ENCODE results near the gene ELAVL1. TPM values are rescaled to one million over a fixed set of nuclear protein-coding genes. Genes with fewer than 3 reads are reported as not detected.

ELAVL1 gene
- 62.8 TPM for polyA plus RNA-seq (2012; ENCODE audit: missing spikeins)

- DNase-seq (ENCODE audit: insufficient read length) (peak; percentile 95), FAIRE-seq (peak; percentile 95)
- TF ChIP-seq POLR2A (IDR thresholded peaks at IDR 0.05; ENCODE audit: low read depth, low read length) (peak; percentile 88; the same call in 1 of the 2 replicates), TAF1 (IDR thresholded peaks at IDR 0.05; ENCODE audit: borderline replicate concordance, low read depth, low read length) (peak; percentile 76; the same call in 1 of the 2 replicates), POLR2AphosphoS5 (IDR thresholded peaks at IDR 0.05; ENCODE audit: low read depth, low read length) (peak; percentile 75)
Measured at GRCh38 chr19:8005534-8006256, at the start of gene ELAVL1. ELAVL1 (minus strand) TSS chr19:8005641; CDS start chr19:7991815, 13,826 bp downstream.

DNA sequence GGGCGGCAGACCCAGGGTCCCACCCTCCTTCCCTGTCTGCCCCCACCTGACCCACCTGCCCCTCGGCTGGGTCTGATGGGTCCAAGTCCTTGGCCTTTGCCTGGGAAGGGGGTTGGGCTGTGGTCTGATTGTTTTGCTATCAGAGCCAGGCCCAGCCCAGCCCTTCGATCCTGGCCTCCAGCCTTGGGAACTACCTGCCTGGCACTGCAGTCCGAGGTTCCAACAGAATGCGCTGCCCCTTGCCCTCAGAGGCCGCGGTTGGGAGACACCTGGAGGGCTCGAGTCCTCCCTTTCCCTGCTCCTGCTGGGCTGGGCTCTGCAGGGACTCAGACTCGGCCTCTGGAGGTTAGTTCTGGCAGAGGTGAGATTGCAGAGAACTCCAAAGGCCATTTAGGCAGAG lies 48.7 kb upstream of the ELAVL1 start:
- no peak for DNase-seq (ENCODE audit: insufficient read length)
- TF ChIP-seq TAF1 (IDR thresholded peaks at IDR 0.05; ENCODE audit: borderline replicate concordance, low read depth, low read length) (no peak), POLR2A (IDR thresholded peaks at IDR 0.05; ENCODE audit: low read depth, low read length) (no peak), POLR2AphosphoS5 (IDR thresholded peaks at IDR 0.05; ENCODE audit: low read depth, low read length) (no peak)
- no peak for FAIRE-seq

DNA sequence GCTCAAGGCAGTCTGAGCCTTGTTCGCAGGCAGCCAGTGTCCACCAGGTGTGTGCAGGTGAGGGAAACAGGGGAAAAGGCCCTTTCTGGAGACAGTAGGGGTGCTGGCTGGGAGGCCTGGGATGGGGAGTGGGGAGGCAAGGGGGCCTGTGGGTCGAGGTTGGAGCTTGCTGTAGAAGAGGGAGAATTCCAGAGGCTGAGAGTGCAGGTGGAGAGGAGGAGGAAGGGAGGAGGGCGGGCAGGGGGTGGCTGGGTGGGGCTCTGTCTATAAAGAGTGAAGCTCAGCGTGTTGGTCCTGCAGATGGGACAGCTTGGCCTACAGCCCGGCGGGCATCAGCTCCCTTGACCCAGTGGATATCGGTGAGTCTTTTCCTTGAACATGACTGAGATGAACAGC lies 47.0 kb upstream of the ELAVL1 start, which contains the start of gene CCL25:
CCL25 (plus strand) TSS at position 297 of the 396 bp plus-strand sequence. CDS start 290 bp downstream, outside the sequence.
- FAIRE-seq (no peak), DNase-seq (ENCODE audit: insufficient read length) (no peak)
- TF ChIP-seq POLR2A (IDR thresholded peaks at IDR 0.05; ENCODE audit: low read depth, low read length) (no peak), POLR2AphosphoS5 (IDR thresholded peaks at IDR 0.05; ENCODE audit: low read depth, low read length) (no peak), TAF1 (IDR thresholded peaks at IDR 0.05; ENCODE audit: borderline replicate concordance, low read depth, low read length) (no peak)

- TF ChIP-seq POLR2A (IDR thresholded peaks at IDR 0.05; ENCODE audit: low read depth, low read length) (peak; percentile 69; the same call in 1 of the 2 replicates), TAF1 (IDR thresholded peaks at IDR 0.05; ENCODE audit: borderline replicate concordance, low read depth, low read length) (no peak), POLR2AphosphoS5 (IDR thresholded peaks at IDR 0.05; ENCODE audit: low read depth, low read length) (0 out of 2 replicates have a peak, but pooled peaks have one; percentile 40)
- FAIRE-seq: peak; percentile 97
- peak; percentile 85 for DNase-seq (ENCODE audit: insufficient read length)
Measured at GRCh38 chr19:8050274-8051096, 45.0 kb upstream of the ELAVL1 start.

GRCh38 chr19:8046569-8047165 lies 41.2 kb upstream of the ELAVL1 start:
- DNase-seq (ENCODE audit: insufficient read length) (no peak), FAIRE-seq (peak; percentile 68)
- TF ChIP-seq POLR2AphosphoS5 (IDR thresholded peaks at IDR 0.05; ENCODE audit: low read depth, low read length): no peak
- TF ChIP-seq POLR2A (IDR thresholded peaks at IDR 0.05; ENCODE audit: low read depth, low read length): no peak
- TF ChIP-seq TAF1 (IDR thresholded peaks at IDR 0.05; ENCODE audit: borderline replicate concordance, low read depth, low read length): no peak

GRCh38 chr19:8045872-8046568 lies 40.6 kb upstream of the ELAVL1 start:
- TF ChIP-seq TAF1 (IDR thresholded peaks at IDR 0.05; ENCODE audit: borderline replicate concordance, low read depth, low read length) (no peak), POLR2AphosphoS5 (IDR thresholded peaks at IDR 0.05; ENCODE audit: low read depth, low read length) (no peak), POLR2A (IDR thresholded peaks at IDR 0.05; ENCODE audit: low read depth, low read length) (no peak)
- DNase-seq (ENCODE audit: insufficient read length) (no peak), FAIRE-seq (no peak)

- FAIRE-seq: no peak
- TF ChIP-seq POLR2A (IDR thresholded peaks at IDR 0.05; ENCODE audit: low read depth, low read length) (no peak), POLR2AphosphoS5 (IDR thresholded peaks at IDR 0.05; ENCODE audit: low read depth, low read length) (no peak), TAF1 (IDR thresholded peaks at IDR 0.05; ENCODE audit: borderline replicate concordance, low read depth, low read length) (no peak)
- no peak for DNase-seq (ENCODE audit: insufficient read length)
Measured at GRCh38 chr19:8044018-8044417, 38.6 kb upstream of the ELAVL1 start.

- FAIRE-seq: no peak
- TF ChIP-seq POLR2A (IDR thresholded peaks at IDR 0.05; ENCODE audit: low read depth, low read length) (no peak), TAF1 (IDR thresholded peaks at IDR 0.05; ENCODE audit: borderline replicate concordance, low read depth, low read length) (no peak), POLR2AphosphoS5 (IDR thresholded peaks at IDR 0.05; ENCODE audit: low read depth, low read length) (no peak)
- DNase-seq (ENCODE audit: insufficient read length): no peak
Measured at GRCh38 chr19:8042900-8043299, 37.5 kb upstream of the ELAVL1 start.

DNA sequence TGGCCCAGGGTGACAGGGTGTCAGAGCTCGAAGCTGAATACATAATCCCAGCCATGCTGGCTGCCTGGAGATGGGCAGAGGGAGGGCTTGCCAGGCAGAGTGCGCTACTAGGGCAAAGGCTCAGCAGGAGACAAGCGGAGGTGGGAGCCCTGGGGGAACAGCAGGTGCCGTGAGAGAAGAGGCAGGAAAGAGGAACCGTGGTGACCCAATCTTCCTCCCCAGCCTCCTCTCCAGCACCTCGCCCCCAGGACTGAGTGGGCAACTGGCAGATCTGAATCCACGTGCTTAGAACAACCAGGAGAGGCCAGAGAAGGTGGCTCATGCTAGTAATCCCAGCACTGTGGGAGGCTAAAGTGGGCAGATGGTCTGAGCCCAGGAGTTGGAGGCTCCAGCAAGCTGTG lies 36.1 kb upstream of the ELAVL1 start:
- DNase-seq (ENCODE audit: insufficient read length) (no peak), FAIRE-seq (no peak)
- no peak for TF ChIP-seq POLR2AphosphoS5 (IDR thresholded peaks at IDR 0.05; ENCODE audit: low read depth, low read length)
- TF ChIP-seq POLR2A (IDR thresholded peaks at IDR 0.05; ENCODE audit: low read depth, low read length): no peak
- TF ChIP-seq TAF1 (IDR thresholded peaks at IDR 0.05; ENCODE audit: borderline replicate concordance, low read depth, low read length): no peak

- FAIRE-seq (no peak), DNase-seq (ENCODE audit: insufficient read length) (no peak)
- TF ChIP-seq POLR2AphosphoS5 (IDR thresholded peaks at IDR 0.05; ENCODE audit: low read depth, low read length) (no peak), POLR2A (IDR thresholded peaks at IDR 0.05; ENCODE audit: low read depth, low read length) (no peak), TAF1 (IDR thresholded peaks at IDR 0.05; ENCODE audit: borderline replicate concordance, low read depth, low read length) (no peak)
Measured at GRCh38 chr19:8039231-8039630, 33.8 kb upstream of the ELAVL1 start.

Data from GM12892 (cell line).